ENCODE data around the gene PDK4.

DNA sequence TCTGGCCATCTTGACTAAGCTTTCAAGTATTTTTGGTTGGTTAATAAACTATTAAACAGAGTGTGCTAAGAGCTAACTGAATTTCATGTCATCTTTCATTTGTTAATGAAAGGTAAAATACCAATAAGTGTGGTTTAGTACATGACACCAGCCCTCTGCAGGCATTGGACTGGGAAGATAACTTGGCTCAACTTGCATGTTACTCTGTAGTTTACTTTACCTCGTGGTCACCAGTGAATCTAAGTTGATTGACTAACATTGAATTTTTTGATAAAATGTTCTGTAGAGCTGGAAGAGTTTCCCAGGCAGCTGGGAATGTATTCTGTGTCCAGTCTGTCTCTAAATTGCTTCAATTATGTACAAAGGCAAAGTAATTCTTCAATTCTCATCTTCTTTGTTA, 60.7 kb downstream of the PDK4 start:
- TF ChIP-seq, protein P1, sequence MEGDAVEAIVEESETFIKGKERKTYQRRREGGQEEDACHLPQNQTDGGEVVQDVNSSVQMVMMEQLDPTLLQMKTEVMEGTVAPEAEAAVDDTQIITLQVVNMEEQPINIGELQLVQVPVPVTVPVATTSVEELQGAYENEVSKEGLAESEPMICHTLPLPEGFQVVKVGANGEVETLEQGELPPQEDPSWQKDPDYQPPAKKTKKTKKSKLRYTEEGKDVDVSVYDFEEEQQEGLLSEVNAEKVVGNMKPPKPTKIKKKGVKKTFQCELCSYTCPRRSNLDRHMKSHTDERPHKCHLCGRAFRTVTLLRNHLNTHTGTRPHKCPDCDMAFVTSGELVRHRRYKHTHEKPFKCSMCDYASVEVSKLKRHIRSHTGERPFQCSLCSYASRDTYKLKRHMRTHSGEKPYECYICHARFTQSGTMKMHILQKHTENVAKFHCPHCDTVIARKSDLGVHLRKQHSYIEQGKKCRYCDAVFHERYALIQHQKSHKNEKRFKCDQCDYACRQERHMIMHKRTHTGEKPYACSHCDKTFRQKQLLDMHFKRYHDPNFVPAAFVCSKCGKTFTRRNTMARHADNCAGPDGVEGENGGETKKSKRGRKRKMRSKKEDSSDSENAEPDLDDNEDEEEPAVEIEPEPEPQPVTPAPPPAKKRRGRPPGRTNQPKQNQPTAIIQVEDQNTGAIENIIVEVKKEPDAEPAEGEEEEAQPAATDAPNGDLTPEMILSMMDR (conservative IDR thresholded peaks at IDR 0.05; ENCODE audit: low read depth, low read length) = no peak
- no peak for TF ChIP-seq EZH2 (IDR thresholded peaks at IDR 0.05; ENCODE audit: borderline replicate concordance, low read depth, low read length, poor library complexity, severe bottlenecking)

All from A673 (cell line).